Left ventricle myocardium inferior (tissue), 1 donor: ENCODE data around the gene TMEM106C. TPM values are rescaled to one million over a fixed set of nuclear protein-coding genes. Genes with fewer than 3 reads are reported as not detected.

Experiments
- DNase-seq: peaks from one replicate; pipeline ENCODE4 v3.0.0-alpha.2; 2020
- H3K27ac ChIP-seq: fragments of 200-600 bp; replicated peaks from 2 replicates; pipeline ENCODE4 v1.8.0; 2021
- H3K27me3 ChIP-seq: fragments of 200-600 bp; 2 replicates; pipeline ENCODE4 v1.8.0; 2021; ENCODE audit warnings: low read depth
- H3K36me3 ChIP-seq: fragments of 200-600 bp; 2 replicates; pipeline ENCODE4 v1.8.0; 2021
- H3K4me1 ChIP-seq: fragments of 200-600 bp; 2 replicates; pipeline ENCODE4 v1.8.0; 2021
- H3K4me3 ChIP-seq: fragments of 200-600 bp; 2 replicates; pipeline ENCODE4 v1.8.0; 2021; ENCODE audit warnings: mild to moderate bottlenecking, moderate library complexity
- H3K9me3 ChIP-seq: fragments of 200-600 bp; replicated peaks from 2 replicates; pipeline ENCODE4 v1.8.0; 2021
- CTCF ChIP-seq: fragments of 200-600 bp; IDR thresholded peaks from 2 replicates; pipeline ENCODE4 v1.8.0; 2021; ENCODE audit warnings: antibody characterized with exemption, mild to moderate bottlenecking, borderline replicate concordance
- intact Hi-C: fragments of 100-400 bp; cut with micrococcal nuclease; formaldehyde crosslinking; loops from one replicate; pipeline ENCODE4 v1.11.0; 2022
- total RNA-seq: library from RNA; stranded (reverse); fragmentation: NEBNext Ultra II Directional; extraction: Animal tissue kit (Norgen Biotek cat#: 25700); gene quantifications from one replicate; pipeline ENCODE4 v1.2.1, GENCODE V29; 2021
- donor health status: DM: no; HTN: yes; CAD: no; lungs with severe emphysema.

Gene TMEM106C
- total RNA-seq, 1 donor from 2014 or later, result 48.1 TPM

GRCh38 chr12:47980779-47981495 lies 17.5 kb downstream of the TMEM106C start:
- Histone ChIP-seq H3K9me3 (no peaks in the 10 kb centered on the region), H3K36me3 (no peaks in the 10 kb centered on the region), H3K27me3 (peaks cover 20% of the 10 kb centered on the region), H3K27ac (no peak overlapping the region), H3K4me1 (no peaks in the 10 kb centered on the region), H3K4me3 (no peak overlapping the region)
- intact Hi-C loops, result no loop called here
- no peak for DNase-seq
- no peak for TF ChIP-seq CTCF

GRCh38 chr12:47981496-47982260 lies 18.3 kb downstream of the TMEM106C start:
- no peak for TF ChIP-seq CTCF
- DNase-seq, result no peak
- intact Hi-C loops, result no loop called here

GRCh38 chr12:47982311-47982710 lies 18.9 kb downstream of the TMEM106C start:
- no peak for TF ChIP-seq CTCF
- H3K36me3 ChIP-seq, result no peaks in the 10 kb centered on the region
- no peaks in the 10 kb centered on the region for H3K9me3 ChIP-seq
- H3K27ac ChIP-seq, result no peak overlapping the region
- intact Hi-C loops, result no loop called here
- DNase-seq, result no peak
- H3K4me1 ChIP-seq, result no peaks in the 10 kb centered on the region
- no peak overlapping the region for H3K4me3 ChIP-seq
- H3K27me3 ChIP-seq, result peaks cover 20% of the 10 kb centered on the region

More at GRCh38 chr12:47981496-47982260, 18.3 kb downstream of the TMEM106C start:
- H3K27ac ChIP-seq, result no peak overlapping the region
- peaks cover 20% of the 10 kb centered on the region for H3K27me3 ChIP-seq
- no peaks in the 10 kb centered on the region for H3K36me3 ChIP-seq
- no peak overlapping the region for H3K4me3 ChIP-seq
- no peaks in the 10 kb centered on the region for H3K4me1 ChIP-seq
- no peaks in the 10 kb centered on the region for H3K9me3 ChIP-seq

GRCh38 chr12:47982770-47983169 lies 19.4 kb downstream of the TMEM106C start:
- TF ChIP-seq CTCF, result no peak
- DNase-seq, result no peak
- intact Hi-C loops, result no loop called here
- Histone ChIP-seq H3K4me3 (no peak overlapping the region), H3K9me3 (no peaks in the 10 kb centered on the region), H3K36me3 (no peaks in the 10 kb centered on the region), H3K27me3 (peaks cover 20% of the 10 kb centered on the region), H3K4me1 (no peaks in the 10 kb centered on the region), H3K27ac (no peak overlapping the region)

GRCh38 chr12:47983541-47984115 lies 20.2 kb downstream of the TMEM106C start:
- intact Hi-C loops, result no loop called here
- TF ChIP-seq CTCF, result no peak
- no peaks in the 10 kb centered on the region for H3K36me3 ChIP-seq
- DNase-seq, result no peak
- no peak overlapping the region for H3K27ac ChIP-seq
- peaks cover 20% of the 10 kb centered on the region for H3K27me3 ChIP-seq
- no peak overlapping the region for H3K4me3 ChIP-seq
- no peaks in the 10 kb centered on the region for H3K9me3 ChIP-seq
- H3K4me1 ChIP-seq, result peaks cover 7% of the 10 kb centered on the region
